Measurements from ENCODE around the gene SPNS3. TPM values are rescaled to one million over a fixed set of nuclear protein-coding genes. Genes with fewer than 3 reads are reported as not detected.

SPNS3 gene
- total RNA-seq, 1 donor from 2014 or later = 0.50 TPM

DNA sequence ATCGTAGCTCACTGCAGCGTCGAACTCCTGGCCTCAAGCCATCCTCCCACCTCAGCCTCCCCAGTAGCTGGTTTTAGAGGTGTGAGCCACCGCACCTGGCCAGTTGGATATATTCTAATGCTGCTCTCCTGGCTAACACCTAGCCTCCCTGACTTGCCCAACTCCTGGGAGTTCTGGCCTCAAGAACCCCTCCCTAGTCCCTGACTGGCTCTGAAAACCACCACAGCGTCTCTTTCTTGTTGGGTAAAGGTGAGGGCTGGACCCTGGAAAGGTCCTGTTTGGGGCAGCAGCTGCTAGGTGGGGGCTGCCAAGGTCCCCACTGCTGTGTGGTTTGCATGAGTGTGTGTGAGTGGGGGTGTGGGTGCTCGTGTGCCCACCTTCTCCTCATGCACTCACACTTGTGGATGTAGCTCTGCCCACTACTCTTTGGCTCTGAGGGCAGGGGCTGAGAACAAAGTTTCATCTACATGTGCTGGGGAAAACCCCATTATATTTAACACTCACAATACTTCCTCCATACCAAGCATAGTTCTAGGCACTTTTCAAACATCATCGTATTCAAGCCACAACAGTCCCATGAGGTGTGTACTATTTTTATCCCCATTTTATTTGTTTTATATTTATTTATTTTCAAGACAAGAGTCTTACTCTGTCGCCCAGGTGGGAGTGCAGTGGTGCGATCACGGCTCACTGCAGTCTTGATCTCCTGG is 7.1 kb upstream of the SPNS3 start:
- peak; percentile 22 for DNase-seq (ENCODE audit: low read depth)

DNA sequence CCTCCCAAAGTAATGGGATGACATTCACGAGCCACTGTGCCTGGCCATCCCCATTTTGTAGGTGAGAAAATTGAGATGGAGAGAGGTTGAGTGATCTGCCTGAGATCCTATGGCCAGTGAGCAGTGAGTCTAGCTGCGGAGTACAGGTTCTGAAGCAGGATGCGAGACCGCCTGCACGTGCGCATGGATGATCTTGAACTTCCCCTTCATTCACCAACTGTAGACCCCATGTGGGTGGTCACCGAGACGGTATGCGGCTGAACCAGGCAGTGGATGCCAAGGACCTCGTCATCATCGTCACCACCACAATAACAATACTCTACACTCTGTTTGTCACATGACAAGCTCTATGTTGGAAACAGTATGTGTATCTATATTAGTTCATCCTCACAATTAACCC is 6.2 kb upstream of the SPNS3 start:
- no peak for DNase-seq (ENCODE audit: low read depth)

DNA sequence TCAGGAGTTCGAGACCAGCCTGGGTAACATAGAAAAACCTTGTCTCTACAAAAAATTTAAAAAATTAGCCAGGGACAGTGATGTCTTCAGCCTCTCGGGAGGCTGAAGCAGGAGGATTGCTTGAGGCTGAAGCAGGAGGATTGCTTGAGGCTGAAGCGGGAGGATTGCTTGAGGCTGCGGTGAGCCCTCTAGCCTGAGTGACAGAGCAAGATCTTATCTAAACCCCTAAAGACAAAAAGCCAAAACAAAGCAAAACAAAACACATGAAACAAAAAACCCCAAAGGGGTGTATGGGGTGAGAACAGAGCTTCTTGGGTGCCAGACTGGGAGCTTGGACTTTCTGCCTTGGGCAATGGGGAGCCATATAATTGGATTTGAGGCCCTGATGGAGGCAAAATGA is 2.6 kb downstream of the SPNS3 start:
- no peak for DNase-seq (ENCODE audit: low read depth)

DNA sequence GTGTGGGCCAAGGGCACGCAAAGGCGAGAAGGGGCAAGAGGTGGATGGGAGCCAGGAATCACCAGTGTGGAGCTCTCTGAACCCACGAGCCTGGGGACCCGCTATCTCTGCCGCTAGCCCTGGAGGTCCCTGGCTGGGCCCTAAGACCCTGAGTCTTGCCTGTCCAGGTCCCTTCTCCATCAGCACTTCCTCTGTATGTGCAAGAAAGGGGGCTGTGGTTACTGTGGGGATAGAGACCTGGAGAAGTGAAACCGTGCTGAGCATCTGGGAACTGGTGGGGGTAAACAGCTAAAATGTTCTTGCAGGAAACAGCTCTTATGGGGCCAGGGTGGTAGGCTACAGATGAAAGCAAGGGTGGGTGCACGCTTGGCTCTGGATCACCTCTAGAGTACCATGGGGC is 3.1 kb downstream of the SPNS3 start:
- no peak for DNase-seq (ENCODE audit: low read depth)

DNA sequence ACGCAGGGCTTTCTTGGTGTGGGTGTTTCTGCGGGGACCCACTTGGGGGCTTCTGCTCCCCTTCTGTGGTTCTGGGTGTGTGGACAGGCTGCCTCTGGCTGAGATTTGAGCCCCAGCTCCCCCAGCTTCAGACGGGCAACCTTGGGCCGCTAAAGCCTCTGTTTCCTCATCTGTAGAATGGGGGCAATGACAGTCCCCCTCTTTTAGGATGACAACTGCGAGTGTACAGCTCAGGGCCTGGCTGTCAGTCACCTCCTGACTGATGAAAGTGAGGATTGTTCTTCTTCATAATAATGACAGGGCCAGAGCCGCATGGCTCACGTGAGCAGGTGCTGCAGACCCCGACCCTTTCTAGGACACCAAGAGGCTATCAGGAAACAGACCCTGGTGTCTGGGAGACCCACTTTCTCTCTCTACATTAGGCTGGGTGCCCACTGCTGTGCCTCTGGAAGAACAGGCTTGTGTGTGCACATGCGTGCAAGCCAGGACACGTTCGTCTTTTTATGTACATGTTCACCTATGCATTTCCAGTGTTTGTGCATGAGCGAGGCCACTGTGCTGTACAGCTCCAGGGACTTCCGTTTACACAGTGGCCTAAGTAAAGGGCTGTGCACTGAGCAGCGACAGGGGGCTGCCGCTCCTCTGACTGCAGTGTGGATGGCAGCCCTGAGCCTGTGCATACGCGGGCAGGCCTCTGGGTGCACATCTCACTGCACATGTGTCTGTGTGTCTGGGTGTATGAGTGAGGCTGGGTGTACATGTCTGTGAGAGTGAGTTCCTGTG is 4.6 kb downstream of the SPNS3 start:
- DNase-seq (ENCODE audit: low read depth) = no peak

DNA sequence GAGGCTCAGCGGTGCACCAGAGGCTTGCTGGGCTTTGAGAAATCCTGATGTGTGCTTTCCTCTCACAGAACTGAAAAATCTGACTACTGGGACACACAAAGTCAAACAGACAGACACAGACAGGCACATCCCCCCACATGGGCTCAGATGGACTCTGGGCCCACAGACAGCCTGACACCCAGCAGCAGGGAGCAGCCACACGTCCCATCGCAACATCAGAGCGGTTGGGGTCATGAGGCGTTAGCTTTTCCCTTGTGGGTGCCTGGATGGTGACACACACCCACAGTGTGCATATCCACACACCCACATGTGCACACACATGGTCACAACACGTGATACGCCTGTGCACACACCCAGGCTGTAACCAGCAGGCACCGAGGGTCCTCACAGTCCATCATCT is 6.3 kb downstream of the SPNS3 start:
- no peak for DNase-seq (ENCODE audit: low read depth)

DNA sequence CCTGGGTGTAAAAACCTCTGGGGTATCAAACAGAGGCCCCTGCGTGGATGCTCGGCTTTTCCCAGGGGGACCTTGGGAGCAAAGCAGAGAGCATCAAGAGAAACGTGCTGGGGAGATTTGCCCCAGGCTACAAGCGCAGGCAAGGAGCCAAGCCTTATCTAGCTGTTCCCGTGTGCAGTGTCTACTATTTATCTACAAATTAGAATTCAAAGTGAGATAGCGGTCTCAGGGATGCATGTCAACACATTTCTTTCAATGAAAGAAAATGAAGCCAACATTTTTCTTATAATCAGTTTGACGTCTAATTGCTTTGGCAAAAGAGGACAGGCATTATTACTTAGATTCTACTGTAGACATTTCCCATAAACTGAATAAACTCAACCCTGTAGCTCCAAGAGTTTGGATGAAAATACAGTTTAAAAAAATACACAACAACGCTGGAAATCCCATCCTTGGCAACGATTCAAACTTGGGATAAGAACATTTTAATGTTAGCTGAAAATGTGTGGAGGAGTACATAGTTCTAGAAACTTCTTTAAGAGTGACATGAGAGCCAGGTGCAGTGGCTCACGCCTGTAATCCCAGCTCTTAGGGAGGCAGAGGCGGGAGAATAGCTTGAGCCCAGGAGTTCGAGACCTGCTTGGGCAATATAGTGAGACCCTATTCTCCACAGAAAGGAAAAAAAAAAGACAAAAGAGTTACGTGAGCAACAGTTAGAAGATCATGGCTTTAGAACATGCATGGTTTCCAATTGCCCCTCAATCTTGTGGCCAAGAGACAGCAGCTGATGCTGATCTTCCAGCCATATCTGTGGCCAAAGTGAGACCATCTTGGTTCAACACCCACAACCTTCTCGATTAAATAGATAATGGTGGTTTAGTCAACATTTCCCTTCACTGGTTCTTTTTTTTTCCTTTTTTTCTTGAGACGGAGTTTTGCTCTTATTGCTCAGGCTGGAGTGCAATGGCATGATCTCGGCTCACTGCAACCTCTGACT is 7.2 kb downstream of the SPNS3 start:
- DNase-seq (ENCODE audit: low read depth) = no peak

DNA sequence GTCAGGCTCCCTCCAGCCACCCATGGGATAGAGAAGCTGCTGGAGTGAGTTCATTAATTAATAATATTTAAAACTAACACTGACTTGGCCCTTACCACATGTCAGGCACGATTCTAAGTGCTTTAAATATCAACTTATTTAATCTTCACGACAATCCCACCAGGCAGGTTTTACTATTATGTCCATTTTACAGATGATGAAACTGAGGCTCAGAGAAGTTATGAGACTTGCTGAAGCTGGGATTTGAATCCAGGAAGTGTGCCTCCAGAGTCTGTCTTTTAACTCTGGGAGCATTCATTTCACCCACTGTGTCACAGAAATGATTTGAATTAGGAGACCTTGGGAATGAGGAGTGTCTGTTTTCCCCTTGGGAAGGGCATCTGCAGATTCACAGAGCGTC is 8.8 kb downstream of the SPNS3 start:
- DNase-seq (ENCODE audit: low read depth) = no peak

DNA sequence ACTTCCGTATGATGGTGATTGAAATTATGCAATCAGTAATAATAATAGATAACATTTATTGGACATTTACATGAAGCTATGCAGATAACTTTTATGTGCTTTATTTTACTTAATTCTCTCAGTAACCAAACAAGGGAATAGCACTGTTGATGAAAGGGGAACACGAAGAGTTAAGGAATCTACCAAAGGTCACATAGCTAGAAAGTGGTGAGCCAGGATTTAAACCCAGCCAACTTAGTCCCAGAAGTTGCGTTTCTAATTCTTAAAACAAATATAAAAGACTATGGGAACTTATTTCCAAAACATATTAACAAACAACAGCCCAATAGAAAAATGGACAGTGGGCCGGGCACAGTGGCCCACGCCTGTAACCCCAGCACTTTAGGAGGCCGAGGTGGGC is 9.7 kb downstream of the SPNS3 start:
- no peak for DNase-seq (ENCODE audit: low read depth)

DNA sequence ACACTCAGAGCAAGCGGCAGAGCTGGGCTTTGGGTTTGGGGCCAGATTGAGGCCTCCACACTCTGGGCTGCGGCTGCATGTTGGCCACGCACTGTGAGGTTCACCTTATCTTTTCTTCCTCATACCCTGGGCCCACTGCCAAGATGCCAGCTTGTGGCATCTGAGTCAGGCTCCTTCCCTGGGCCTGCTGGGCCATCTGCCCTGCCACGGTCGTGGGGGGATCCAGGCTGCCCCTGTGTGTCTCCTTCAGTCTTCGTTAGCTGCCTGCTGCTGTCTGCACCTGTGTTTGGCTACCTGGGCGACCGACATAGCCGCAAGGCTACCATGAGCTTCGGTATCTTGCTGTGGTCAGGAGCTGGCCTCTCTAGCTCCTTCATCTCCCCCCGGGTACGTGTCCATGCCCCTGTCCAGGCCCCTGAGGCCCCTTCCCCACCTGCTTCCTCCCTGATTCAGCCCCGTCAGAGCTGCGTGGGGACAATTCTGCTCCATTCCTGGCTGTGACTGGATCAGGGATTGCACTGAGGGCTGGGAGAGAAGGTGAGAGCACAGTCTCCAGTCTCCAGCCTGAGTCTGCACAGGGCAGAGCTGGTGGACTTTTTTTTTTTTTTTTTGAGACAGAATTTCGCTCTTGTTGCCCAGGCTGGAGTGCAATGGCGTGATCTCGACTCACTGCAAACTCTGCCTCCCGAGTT is 11.2 kb downstream of the SPNS3 start:
- peak; percentile 55 for DNase-seq (ENCODE audit: low read depth)

DNA sequence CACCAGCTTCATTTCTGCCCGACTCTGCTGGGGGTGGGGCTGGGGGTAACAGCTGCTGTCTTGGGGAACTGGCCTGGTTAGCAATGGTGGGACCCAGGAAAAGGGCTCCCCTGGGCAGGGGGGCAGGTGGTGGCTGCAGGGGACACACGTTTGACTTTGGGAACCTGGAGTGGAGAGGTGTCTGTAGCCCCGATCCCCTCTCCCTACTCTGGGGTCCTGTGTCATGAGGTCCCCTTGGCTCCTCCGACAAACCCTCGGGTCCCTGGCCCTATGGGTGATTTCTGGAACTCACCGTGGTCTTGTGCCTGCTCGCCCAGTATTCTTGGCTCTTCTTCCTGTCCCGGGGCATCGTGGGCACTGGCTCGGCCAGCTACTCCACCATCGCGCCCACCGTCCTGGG is 12.0 kb downstream of the SPNS3 start:
- DNase-seq (ENCODE audit: low read depth) = no peak

DNA sequence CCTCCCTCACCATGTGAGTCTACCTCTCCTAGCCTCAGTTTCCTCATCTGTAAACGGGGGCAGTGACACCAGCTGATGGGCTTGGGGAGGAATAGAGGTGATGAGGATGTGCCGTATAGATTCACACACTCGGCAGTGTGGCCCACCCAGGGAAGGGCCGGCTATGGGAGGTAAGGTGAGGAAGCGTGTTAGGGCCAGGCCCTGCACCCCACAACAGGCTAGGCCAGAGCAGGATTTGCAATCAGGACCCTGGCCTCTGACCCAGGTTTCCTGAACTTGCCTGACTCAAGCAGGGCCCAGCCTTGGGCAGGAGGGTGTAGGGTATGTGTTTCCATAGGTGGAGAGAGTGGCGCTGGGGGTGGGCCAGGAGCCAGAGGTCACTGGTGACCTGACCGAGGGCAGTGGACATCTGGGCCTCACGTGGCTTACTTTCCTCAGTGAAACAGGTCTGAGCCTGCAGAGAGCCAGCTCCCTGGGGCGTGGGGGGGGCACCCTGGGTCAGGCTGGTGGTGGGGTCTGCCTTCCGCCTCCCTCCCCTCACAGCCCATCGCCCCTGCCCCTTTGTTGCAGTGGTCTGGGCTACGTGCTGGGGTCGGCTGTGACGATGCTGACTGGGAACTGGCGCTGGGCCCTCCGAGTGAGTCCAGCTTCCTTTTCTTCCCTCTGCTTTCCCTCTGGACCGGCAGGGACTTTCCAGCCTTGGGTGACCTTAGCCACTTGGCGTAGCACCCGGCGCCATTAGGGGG is 12.8 kb downstream of the SPNS3 start:
- no peak for DNase-seq (ENCODE audit: low read depth)

DNA sequence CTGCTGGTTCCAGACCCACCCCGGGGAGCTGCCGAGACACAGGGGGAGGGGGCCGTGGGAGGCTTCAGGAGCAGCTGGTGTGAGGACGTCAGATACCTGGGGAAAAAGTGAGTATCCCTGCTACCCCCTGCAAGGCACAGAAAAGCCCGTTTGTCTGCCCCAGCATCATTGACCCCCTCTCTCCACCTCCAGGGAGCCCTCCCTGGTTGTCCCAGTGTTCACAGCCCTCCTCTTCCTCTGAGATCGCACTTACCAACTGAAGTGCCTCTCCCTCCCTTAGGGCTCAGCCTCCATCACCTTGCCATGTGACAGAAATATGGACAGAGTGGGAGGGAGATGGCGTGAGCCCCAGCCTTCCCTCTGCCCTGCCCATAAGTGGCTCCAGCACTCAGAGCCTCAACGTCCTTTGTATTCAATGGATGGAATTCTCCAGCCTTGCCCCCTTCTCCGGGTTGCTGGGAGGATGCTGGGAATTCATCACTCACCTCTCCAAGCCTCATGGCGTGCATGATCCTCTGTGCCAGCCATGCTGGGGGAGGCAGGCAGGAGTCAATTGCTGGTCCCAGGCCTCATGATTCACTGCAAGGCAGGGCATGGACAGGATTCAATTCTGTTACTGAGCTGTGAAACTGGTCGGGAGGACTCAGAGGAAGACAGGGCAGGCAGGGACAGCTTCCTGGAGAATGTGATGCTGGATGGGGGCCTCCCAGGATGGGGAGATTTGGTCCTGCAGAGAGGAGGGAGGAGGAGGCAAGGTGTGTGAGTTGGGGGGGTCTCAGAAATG is 14.6 kb downstream of the SPNS3 start:
- DNase-seq (ENCODE audit: low read depth) = peak; percentile 9

DNA sequence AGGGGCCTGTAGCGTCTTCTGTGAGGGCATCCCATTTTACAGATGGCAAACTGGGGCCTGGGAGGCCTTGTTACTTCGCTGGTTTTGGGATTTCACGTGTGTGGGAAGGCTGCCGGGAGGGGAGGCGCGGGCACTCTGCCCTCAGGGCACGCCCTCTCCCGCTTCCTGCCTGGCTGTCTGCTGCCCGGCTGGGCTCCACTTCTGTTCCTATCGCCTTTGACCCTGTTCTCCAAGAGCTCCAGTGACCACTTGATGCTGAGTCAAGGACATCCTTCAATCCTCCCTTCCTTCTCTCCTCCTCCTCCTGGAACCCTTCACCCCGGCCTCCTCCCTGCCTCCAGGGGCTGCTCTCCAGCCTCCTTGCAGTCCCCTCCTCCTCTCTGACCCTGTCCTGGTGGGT is 16.0 kb downstream of the SPNS3 start:
- no peak for DNase-seq (ENCODE audit: low read depth)

DNA sequence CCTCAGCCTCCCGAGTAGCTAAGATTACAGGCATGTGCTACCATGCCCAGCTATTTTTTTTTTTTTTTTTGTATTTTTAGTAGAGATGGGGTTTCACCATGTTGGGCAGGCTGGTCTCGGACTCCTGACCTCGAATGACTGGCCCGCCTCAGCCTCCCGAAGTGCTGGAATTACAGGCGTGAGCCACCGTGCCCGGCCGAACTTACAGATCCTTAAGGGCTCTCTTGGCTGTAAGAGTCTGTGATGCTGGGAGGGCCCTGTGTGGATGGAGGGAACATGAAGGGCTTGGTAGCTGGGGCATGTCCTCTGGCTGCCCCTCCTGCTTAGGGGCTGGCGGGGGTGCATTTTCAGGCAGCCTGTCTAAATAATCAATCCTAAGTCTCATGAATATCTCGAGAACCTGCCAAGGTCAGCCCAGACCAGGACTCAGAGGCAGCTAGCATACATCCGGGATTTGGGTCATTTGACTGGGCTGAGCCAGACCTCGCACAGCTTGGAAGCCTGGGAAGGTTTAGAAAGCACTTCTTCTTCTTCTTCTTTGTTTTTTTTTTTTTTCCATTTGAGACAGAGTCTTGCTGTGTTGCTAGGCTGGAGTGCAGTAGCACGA is 17.1 kb downstream of the SPNS3 start:
- no peak for DNase-seq (ENCODE audit: low read depth)

DNA sequence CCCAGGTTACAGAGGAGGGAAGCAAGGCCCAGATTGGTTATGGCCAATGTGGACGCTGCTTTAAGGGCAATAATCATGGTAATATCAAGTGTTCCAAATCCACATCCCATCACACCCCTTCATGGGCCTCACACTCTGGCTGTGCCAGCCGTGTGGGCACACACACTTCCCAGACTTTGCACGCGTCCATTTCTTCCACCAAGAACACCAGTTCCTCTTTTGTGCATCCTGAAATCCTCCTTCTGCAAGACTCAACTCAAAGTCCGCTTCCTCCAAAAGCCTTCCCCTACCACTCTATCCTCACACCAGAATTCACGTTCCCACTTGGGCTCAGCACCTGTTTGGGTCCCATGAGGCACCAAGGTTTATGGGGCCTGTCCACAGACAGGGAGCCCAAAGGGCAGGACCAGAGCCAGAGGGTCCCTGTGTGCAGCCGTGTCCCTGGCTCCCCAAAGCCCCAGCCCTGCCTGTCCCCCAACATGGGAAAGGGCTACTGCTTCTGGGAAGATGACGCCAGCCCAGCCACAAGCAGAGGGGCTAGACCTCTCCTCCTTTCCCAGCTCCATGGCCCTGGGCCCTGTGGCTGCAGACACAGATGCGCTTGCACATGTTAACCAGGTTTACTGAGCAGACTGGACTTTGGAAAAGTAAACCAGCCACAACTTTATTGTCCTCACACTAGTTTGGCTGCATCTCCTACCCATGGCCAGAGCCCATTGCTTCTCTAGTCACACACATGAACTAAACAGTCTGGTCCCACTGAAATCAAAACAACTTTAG is 20.3 kb downstream of the SPNS3 start:
- DNase-seq (ENCODE audit: low read depth) = no peak

DNA sequence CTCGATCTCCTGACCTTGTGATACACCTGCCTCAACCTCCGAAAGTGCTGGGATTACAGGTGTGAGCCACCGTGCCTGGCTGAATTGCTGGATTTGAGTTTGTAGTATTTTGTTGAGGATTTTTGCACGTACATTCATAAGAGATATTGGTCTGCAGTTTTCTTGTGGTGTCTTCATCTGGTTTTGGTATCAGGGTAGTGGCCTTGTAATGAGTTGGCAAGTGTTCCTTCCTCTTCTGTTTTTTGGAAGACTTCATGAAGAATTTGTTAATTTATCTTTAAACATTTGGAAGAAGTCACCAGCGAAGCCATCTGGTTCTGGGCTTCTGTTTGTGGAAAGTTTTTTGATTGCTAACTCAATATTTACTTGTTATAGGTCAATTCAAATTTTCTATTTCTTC is 26.9 kb downstream of the SPNS3 start:
- no peak for DNase-seq (ENCODE audit: low read depth)

DNA sequence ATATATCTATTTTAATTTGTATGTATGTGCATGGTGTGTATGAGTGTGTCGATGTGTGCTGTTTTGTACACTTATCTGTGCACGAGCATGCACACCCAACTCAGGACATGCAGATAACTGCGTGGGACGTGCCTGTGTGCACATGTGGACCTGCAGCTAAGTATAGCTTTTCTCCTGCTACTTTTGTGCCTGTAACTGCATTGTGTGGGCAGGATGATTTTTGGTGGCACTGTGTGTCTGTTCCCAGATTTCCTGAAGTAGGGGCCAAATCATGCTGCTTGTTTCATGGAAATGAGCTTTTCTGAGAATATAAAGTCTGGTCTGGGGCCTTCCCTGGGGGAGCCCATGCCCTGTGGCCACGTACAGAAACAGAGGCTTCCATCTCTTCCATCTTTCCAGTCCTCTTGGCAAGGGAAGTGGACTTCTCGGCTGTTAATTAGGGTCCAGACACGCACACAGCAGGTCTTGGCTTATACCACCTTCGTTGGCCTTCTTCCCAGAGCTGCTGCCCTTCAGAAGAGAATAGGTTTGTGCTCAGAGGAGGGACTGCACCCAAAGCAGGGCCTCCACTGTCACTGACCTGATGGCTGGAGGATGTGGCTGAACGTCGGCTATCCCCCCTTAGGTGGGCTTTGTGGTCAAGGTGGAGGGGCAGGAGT is 30.2 kb downstream of the SPNS3 start:
- no peak for DNase-seq (ENCODE audit: low read depth)

All from renal cortical epithelial cell (primary cell).